ENCODE data around the gene CDC42BPB.

- TF ChIP-seq CTCF (IDR thresholded peaks at IDR 0.05; ENCODE audit: low read depth, low read length) (no peak), EZH2phosphoT487 (IDR thresholded peaks at IDR 0.05; ENCODE audit: low read depth) (no peak)
These were observed 148.4 kb downstream of the CDC42BPB start for GRCh38 chr14:102908766-102909455.

All from OCI-LY3 (cell line).